ENCODE data around the gene RIT2.
"Not testable (repeated sequence)": the region's sequence is repeated elsewhere in the genome, so short reads cannot be mapped to it uniquely, and the experiment has no call there.

RIT2 gene

GRCh38 chr18:42765302-42765701 lies 350.2 kb downstream of the RIT2 start:
- Histone ChIP-seq H3K9me3 (no peaks in the 10 kb centered on the region), H3K36me3 (replicated peaks) (no peaks in the 10 kb centered on the region), H3K4me3 (no peak overlapping the region), H3K27me3 (ENCODE audit: low read depth) (no peaks in the 10 kb centered on the region), H3K4me1 (peaks cover 9% of the 10 kb centered on the region)
- in situ Hi-C loops (cut with MboI; ENCODE audit: low sequenced_read_pairs) = no loop called here
- peak; percentile 33 to 70 for DNase-seq (ENCODE audit: low spot score in 2 of 2)

GRCh38 chr18:42760290-42760689 lies 355.2 kb downstream of the RIT2 start:
- no peaks in the 10 kb centered on the region for H3K9me3 ChIP-seq
- H3K36me3 ChIP-seq (replicated peaks) = no peaks in the 10 kb centered on the region
- no peak for DNase-seq (ENCODE audit: low spot score in 2 of 2)
- peaks cover 7% of the 10 kb centered on the region for H3K4me1 ChIP-seq
- no peak overlapping the region for H3K4me3 ChIP-seq
- in situ Hi-C loops (cut with MboI; ENCODE audit: low sequenced_read_pairs) = no loop called here
- H3K27me3 ChIP-seq (ENCODE audit: low read depth) = no peaks in the 10 kb centered on the region

- no peaks in the 10 kb centered on the region for H3K36me3 ChIP-seq (replicated peaks)
- H3K9me3 ChIP-seq = no peaks in the 10 kb centered on the region
- no peak overlapping the region for H3K4me3 ChIP-seq
- H3K4me1 ChIP-seq = peaks cover 3% of the 10 kb centered on the region
- no peaks in the 10 kb centered on the region for H3K27me3 ChIP-seq (ENCODE audit: low read depth)
- in situ Hi-C loops (cut with MboI; ENCODE audit: low sequenced_read_pairs) = no loop called here
- DNase-seq (ENCODE audit: low spot score in 2 of 2) = no peak
Measured at GRCh38 chr18:42758852-42759251, 356.6 kb downstream of the RIT2 start.

- Histone ChIP-seq H3K36me3 (replicated peaks) (no peaks in the 10 kb centered on the region), H3K9me3 (no peaks in the 10 kb centered on the region), H3K4me1 (peaks cover 3% of the 10 kb centered on the region), H3K4me3 (no peak overlapping the region), H3K27me3 (ENCODE audit: low read depth) (no peaks in the 10 kb centered on the region)
- in situ Hi-C loops (cut with MboI; ENCODE audit: low sequenced_read_pairs) = no loop called here
- DNase-seq (ENCODE audit: low spot score in 2 of 2) = no peak
Measured at GRCh38 chr18:42756214-42756613, 359.3 kb downstream of the RIT2 start.

GRCh38 chr18:42752916-42753315 lies 362.6 kb downstream of the RIT2 start:
- DNase-seq (ENCODE audit: low spot score in 2 of 2) = no peak
- H3K36me3 ChIP-seq (replicated peaks) = no peaks in the 10 kb centered on the region
- H3K4me3 ChIP-seq = no peak overlapping the region
- no peaks in the 10 kb centered on the region for H3K4me1 ChIP-seq
- no peaks in the 10 kb centered on the region for H3K9me3 ChIP-seq
- in situ Hi-C loops (cut with MboI; ENCODE audit: low sequenced_read_pairs) = no loop called here
- H3K27me3 ChIP-seq (ENCODE audit: low read depth) = no peaks in the 10 kb centered on the region

- no peaks in the 10 kb centered on the region for H3K9me3 ChIP-seq
- no peaks in the 10 kb centered on the region for H3K27me3 ChIP-seq (ENCODE audit: low read depth)
- in situ Hi-C loops (cut with MboI; ENCODE audit: low sequenced_read_pairs) = no loop called here
- no peaks in the 10 kb centered on the region; the same call in 1 of the 2 replicates for H3K36me3 ChIP-seq (replicated peaks)
- no peak overlapping the region for H3K4me3 ChIP-seq
- DNase-seq (ENCODE audit: low spot score in 2 of 2) = no peak
- peaks cover 18% of the 10 kb centered on the region for H3K4me1 ChIP-seq
Measured at GRCh38 chr18:42746794-42747193, 368.7 kb downstream of the RIT2 start.

- H3K36me3 ChIP-seq (replicated peaks) = no peaks in the 10 kb centered on the region; the same call in 1 of the 2 replicates
- no peak for DNase-seq (ENCODE audit: low spot score in 2 of 2)
- H3K9me3 ChIP-seq = no peaks in the 10 kb centered on the region
- H3K4me3 ChIP-seq = no peak overlapping the region
- H3K4me1 ChIP-seq = peaks cover 18% of the 10 kb centered on the region
- in situ Hi-C loops (cut with MboI; ENCODE audit: low sequenced_read_pairs) = no loop called here
- H3K27me3 ChIP-seq (ENCODE audit: low read depth) = no peaks in the 10 kb centered on the region
Measured at GRCh38 chr18:42745931-42746330, 369.6 kb downstream of the RIT2 start.

- H3K4me1 ChIP-seq = peaks cover 18% of the 10 kb centered on the region
- H3K36me3 ChIP-seq (replicated peaks) = no peaks in the 10 kb centered on the region; the same call in 1 of the 2 replicates
- no peaks in the 10 kb centered on the region for H3K27me3 ChIP-seq (ENCODE audit: low read depth)
- in situ Hi-C loops (cut with MboI; ENCODE audit: low sequenced_read_pairs) = no loop called here
- no peaks in the 10 kb centered on the region for H3K9me3 ChIP-seq
- no peak overlapping the region for H3K4me3 ChIP-seq
- no peak for DNase-seq (ENCODE audit: low spot score in 2 of 2)
Measured at GRCh38 chr18:42745171-42745570, 370.3 kb downstream of the RIT2 start.

GRCh38 chr18:42743373-42744138 lies 371.9 kb downstream of the RIT2 start:
- Histone ChIP-seq H3K4me1 (peaks cover 18% of the 10 kb centered on the region), H3K4me3 (no peak overlapping the region), H3K27me3 (ENCODE audit: low read depth) (no peaks in the 10 kb centered on the region), H3K9me3 (no peaks in the 10 kb centered on the region), H3K36me3 (replicated peaks) (no peaks in the 10 kb centered on the region; the same call in 1 of the 2 replicates)
- peak in 1 of 2 experiments; percentile 34 for DNase-seq (ENCODE audit: low spot score in 2 of 2)
- in situ Hi-C loops (cut with MboI; ENCODE audit: low sequenced_read_pairs) = no loop called here

- in situ Hi-C loops (cut with MboI; ENCODE audit: low sequenced_read_pairs) = no loop called here
- Histone ChIP-seq H3K4me3 (no peak overlapping the region), H3K4me1 (peaks cover 18% of the 10 kb centered on the region), H3K27me3 (ENCODE audit: low read depth) (no peaks in the 10 kb centered on the region), H3K9me3 (no peaks in the 10 kb centered on the region), H3K36me3 (replicated peaks) (no peaks in the 10 kb centered on the region; the same call in 1 of the 2 replicates)
- no peak for DNase-seq (ENCODE audit: low spot score in 2 of 2)
Measured at GRCh38 chr18:42742969-42743368, 372.5 kb downstream of the RIT2 start.

GRCh38 chr18:42742474-42742873 lies 373.0 kb downstream of the RIT2 start:
- Histone ChIP-seq H3K4me1 (peaks cover 18% of the 10 kb centered on the region), H3K36me3 (replicated peaks) (no peaks in the 10 kb centered on the region; the same call in 1 of the 2 replicates), H3K27me3 (ENCODE audit: low read depth) (no peaks in the 10 kb centered on the region), H3K9me3 (no peaks in the 10 kb centered on the region), H3K4me3 (no peak overlapping the region)
- in situ Hi-C loops (cut with MboI; ENCODE audit: low sequenced_read_pairs) = no loop called here
- no peak for DNase-seq (ENCODE audit: low spot score in 2 of 2)

- in situ Hi-C loops (cut with MboI; ENCODE audit: low sequenced_read_pairs); DNase-seq (ENCODE audit: low spot score in 2 of 2): not testable (repeated sequence)
- H3K4me1 ChIP-seq = peaks cover 20% of the 10 kb centered on the region
Measured at GRCh38 chr18:42741805-42742347, 373.6 kb downstream of the RIT2 start.

GRCh38 chr18:42741299-42741698 lies 374.2 kb downstream of the RIT2 start:
- DNase-seq (ENCODE audit: low spot score in 2 of 2); in situ Hi-C loops (cut with MboI; ENCODE audit: low sequenced_read_pairs); H3K9me3 ChIP-seq; H3K36me3 ChIP-seq (replicated peaks); H3K4me3 ChIP-seq; H3K27me3 ChIP-seq (ENCODE audit: low read depth): not testable (repeated sequence)
- peaks cover 20% of the 10 kb centered on the region for H3K4me1 ChIP-seq

More at GRCh38 chr18:42741805-42742347, 373.6 kb downstream of the RIT2 start:
- not testable (repeated sequence) for H3K4me3 ChIP-seq; H3K36me3 ChIP-seq (replicated peaks); H3K27me3 ChIP-seq (ENCODE audit: low read depth); H3K9me3 ChIP-seq

GRCh38 chr18:42736074-42736473 lies 379.4 kb downstream of the RIT2 start:
- H3K36me3 ChIP-seq (replicated peaks) = no peaks in the 10 kb centered on the region
- H3K4me1 ChIP-seq = peaks cover 19% of the 10 kb centered on the region
- H3K27me3 ChIP-seq (ENCODE audit: low read depth) = no peaks in the 10 kb centered on the region
- DNase-seq (ENCODE audit: low spot score in 2 of 2) = peak; percentile 38 to 46
- in situ Hi-C loops (cut with MboI; ENCODE audit: low sequenced_read_pairs) = no loop called here
- H3K4me3 ChIP-seq = no peak overlapping the region
- no peaks in the 10 kb centered on the region for H3K9me3 ChIP-seq
